A673 (cell line): ENCODE data around the gene MED27. TPM values are rescaled to one million over a fixed set of nuclear protein-coding genes. Genes with fewer than 3 reads are reported as not detected.

ENCODE experiments used
- BruUV-seq: library from RNA; stranded (reverse); fragments of 400-500 nt; replicated peaks from 2 replicates; lab custom pipeline; 2021; lab: Mats Ljungman, UMichigan
- CTCF ChIA-PET: fragments of 300-600 bp; sonication (Branson Sonifier 250); formaldehyde crosslinking; loops from one replicate; lab custom pipeline; 2022; ENCODE audit warnings: antibody characterized with exemption; lab: Charles Lee
- POLR2A ChIA-PET: fragments of 300-600 bp; sonication (Branson Sonifier 250); formaldehyde crosslinking; loops from one replicate; lab custom pipeline; 2022; ENCODE audit warnings: antibody characterized with exemption; ENCODE audit not compliant: low non-redundant PET; lab: Charles Lee
- DNase-seq: peaks from one replicate; pipeline ENCODE4 v3.0.0-alpha.2; 2015; ENCODE audit warnings: low spot score
- H3K27ac ChIP-seq: fragments of 200-600 bp; sonication (generic); 2 replicates; pipeline ENCODE4 v1.5.1; 2016; ENCODE audit warnings: mixed run types, low read depth, mild to moderate bottlenecking, mixed read lengths, antibody characterized with exemption, low read length; ENCODE audit not compliant: poor library complexity, severe bottlenecking
- H3K27me3 ChIP-seq: fragments of 200-600 bp; sonication (generic); replicated peaks from 2 replicates; pipeline ENCODE4 v1.6.1; 2017; ENCODE audit warnings: mixed run types, low read depth, mild to moderate bottlenecking, mixed read lengths, antibody characterized with exemption, low read length; ENCODE audit not compliant: insufficient read depth, poor library complexity
- H3K36me3 ChIP-seq: fragments of 200-600 bp; sonication (generic); 2 replicates; pipeline ENCODE4 v1.6.1; 2016; ENCODE audit warnings: mixed run types, mild to moderate bottlenecking, mixed read lengths, antibody characterized with exemption, low read length; ENCODE audit not compliant: insufficient read depth, poor library complexity, severe bottlenecking
- H3K4me1 ChIP-seq: fragments of 200-600 bp; sonication (generic); 2 replicates; pipeline ENCODE4 v1.6.1; 2017; ENCODE audit warnings: mixed run types, mild to moderate bottlenecking, mixed read lengths, antibody characterized with exemption, low read length; ENCODE audit not compliant: insufficient read depth, poor library complexity, severe bottlenecking
- H3K4me3 ChIP-seq: fragments of 200-600 bp; sonication (generic); 2 replicates; pipeline ENCODE4 v1.5.1; 2016; ENCODE audit warnings: low read depth, mixed run types, mild to moderate bottlenecking, mixed read lengths, low read length; ENCODE audit not compliant: poor library complexity, severe bottlenecking
- H3K9me3 ChIP-seq: fragments of 200-600 bp; sonication (generic); 2 replicates; pipeline ENCODE4 v1.6.1; 2016; ENCODE audit warnings: mixed run types, low read depth, mild to moderate bottlenecking, mixed read lengths, antibody characterized with exemption, low read length; ENCODE audit not compliant: poor library complexity, severe bottlenecking
- CTCF ChIP-seq: fragments of 300-800, 200-600 bp; sonication (generic); conservative IDR thresholded peaks from 2 replicates; pipeline ENCODE4 v1.5.1; 2017; ENCODE audit warnings: low read depth, mild to moderate bottlenecking, antibody characterized with exemption, low read length, moderate library complexity, mixed read lengths
- EZH2 ChIP-seq: fragments of 200-600 bp; sonication (generic); IDR thresholded peaks from 2 replicates; pipeline ENCODE4 v1.6.1; 2017; ENCODE audit warnings: borderline replicate concordance, low read depth, mild to moderate bottlenecking, mixed read lengths, antibody characterized with exemption, low read length; ENCODE audit not compliant: poor library complexity, severe bottlenecking
- intact Hi-C: fragments of 100-400 bp; cut with micrococcal nuclease; formaldehyde crosslinking; loops from one replicate; pipeline ENCODE4 v1.10.0; 2022; ENCODE audit not compliant: unreplicated experiment
- total RNA-seq: library from RNA; stranded (reverse); gene quantifications from 2 replicates; pipeline ENCODE4 v1.2.3, GENCODE V29; 2021

Gene MED27
- total RNA-seq, 1 experiment from 2014 or later = 45.4 TPM

DNA sequence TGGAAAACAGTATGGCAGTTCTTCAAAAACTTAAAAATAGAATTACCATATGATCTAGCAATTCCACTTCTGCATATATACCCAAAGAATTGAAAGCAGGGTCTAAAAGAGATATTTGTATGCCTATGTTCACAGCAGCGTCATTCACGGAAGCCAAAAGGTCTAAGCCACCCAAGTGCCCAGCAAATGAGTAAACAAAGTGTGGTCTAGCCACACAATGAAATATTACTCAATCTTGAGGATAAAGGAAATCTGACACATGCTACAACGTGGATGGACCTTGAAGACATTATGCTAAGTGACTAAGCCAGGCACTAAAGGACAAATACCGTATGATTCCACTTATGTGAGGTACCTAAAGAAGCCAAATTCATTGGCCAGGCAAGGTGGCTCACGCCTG, 11.1 kb upstream of the MED27 start:
- no TSS peak for BruUV-seq
- Histone ChIP-seq H3K9me3 (no peaks in the 10 kb centered on the region), H3K36me3 (no peaks in the 10 kb centered on the region), H3K4me3 (no peak overlapping the region), H3K4me1 (no peaks in the 10 kb centered on the region), H3K27ac (no peak overlapping the region), H3K27me3 (peaks cover 31% of the 10 kb centered on the region)
- no peak for TF ChIP-seq CTCF
- no peak for TF ChIP-seq EZH2
- POLR2A ChIA-PET = no interaction called here
- CTCF ChIA-PET = interaction anchor here (0.6 kb wide), 1 partner anchor 137 kb away, joined by 5 read pairs; no protein-coding TSS in a partner anchor
- intact Hi-C loops = no loop called here
- no peak for DNase-seq

GRCh38 chr9:132087438-132088030, 7.9 kb upstream of the MED27 start:
- Histone ChIP-seq H3K4me3 (no peak overlapping the region), H3K36me3 (no peaks in the 10 kb centered on the region), H3K9me3 (no peaks in the 10 kb centered on the region), H3K27ac (no peak overlapping the region), H3K27me3 (peaks cover 35% of the 10 kb centered on the region), H3K4me1 (no peaks in the 10 kb centered on the region)
- BruUV-seq = no TSS peak
- DNase-seq = no peak
- ChIA-PET CTCF (no interaction called here), POLR2A (no interaction called here)
- TF ChIP-seq EZH2 = no peak
- TF ChIP-seq CTCF = no peak
- intact Hi-C loops = no loop called here

- ChIA-PET POLR2A (no interaction called here), CTCF (no interaction called here)
- Histone ChIP-seq H3K36me3 (peaks cover 3% of the 10 kb centered on the region), H3K27ac (no peak overlapping the region), H3K27me3 (peaks cover 24% of the 10 kb centered on the region), H3K4me1 (peaks cover 7% of the 10 kb centered on the region), H3K9me3 (no peaks in the 10 kb centered on the region), H3K4me3 (no peak overlapping the region)
- DNase-seq = no peak
- no TSS peak for BruUV-seq
- intact Hi-C loops = no loop called here
- TF ChIP-seq EZH2 = no peak
- no peak for TF ChIP-seq CTCF
Measured at GRCh38 chr9:132082188-132082587, 2.5 kb upstream of the MED27 start.
